Activated CD8-positive, alpha-beta T cell treated with anti-CD3 and anti-CD28 coated beads for 36 hours (primary cell): ENCODE measurements around the gene USP35. TPM values are rescaled to one million over a fixed set of nuclear protein-coding genes. Genes with fewer than 3 reads are reported as not detected.

Experiments
- ATAC-seq: fragments of 200-7000 bp; cut with Tn5 transposase; one replicate; pipeline ENCODE4 v1.10.0; 2021; ENCODE audit warnings: mild to moderate bottlenecking, moderate library complexity
- CTCF ChIA-PET: fragments of 350-600 bp; sonication (Branson Sonifier 250); formaldehyde crosslinking; loops from one replicate; lab custom pipeline; 2021; ENCODE audit warnings: antibody characterized with exemption; lab: Charles Lee
- POLR2A ChIA-PET: fragments of 350-600 bp; sonication (Branson Sonifier 250); formaldehyde crosslinking; loops from one replicate; lab custom pipeline; 2021; ENCODE audit warnings: antibody characterized with exemption; lab: Charles Lee
- DNase-seq: peaks from one replicate; pipeline ENCODE4 v3.0.0-alpha.2; 2020
- H3K27ac Mint-ChIP-seq: one replicate; pipeline ENCODE4 v1.8.0; 2021; ENCODE audit warnings: mild to moderate bottlenecking, mixed read lengths
- H3K27me3 Mint-ChIP-seq: one replicate; pipeline ENCODE4 v1.8.0; 2021; ENCODE audit warnings: mixed read lengths
- H3K36me3 Mint-ChIP-seq: one replicate; pipeline ENCODE4 v1.8.0; 2021; ENCODE audit warnings: low read depth, mixed read lengths
- H3K4me1 Mint-ChIP-seq: one replicate; pipeline ENCODE4 v1.8.0; 2021; ENCODE audit warnings: low read depth, mixed read lengths
- H3K4me3 Mint-ChIP-seq: one replicate; pipeline ENCODE4 v1.8.0; 2021; ENCODE audit warnings: mild to moderate bottlenecking, moderate library complexity, mixed read lengths
- H3K9me3 Mint-ChIP-seq: one replicate; pipeline ENCODE4 v1.8.0; 2021; ENCODE audit warnings: mixed read lengths
- CTCF ChIP-seq: fragments of 200-600 bp; IDR thresholded peaks from one replicate; pipeline ENCODE4 v1.8.0; 2022; ENCODE audit warnings: antibody characterized with exemption, mild to moderate bottlenecking
- intact Hi-C: fragments of 100-400 bp; cut with micrococcal nuclease; formaldehyde crosslinking; loops from one replicate; pipeline ENCODE4 v1.10.0; 2022
- total RNA-seq, 2 experiments: library from RNA; stranded (reverse); gene quantifications; one replicate each; pipeline ENCODE4 v1.2.3, GENCODE V29; 2021

The USP35 gene
- total RNA-seq, 2 experiments from 2014 or later = 6.8 to 7.7 TPM

- CTCF ChIA-PET = interaction anchor here (1.1 kb wide), 1 partner anchor 29 kb away, joined by 3 read pairs; no protein-coding TSS in a partner anchor
- intact Hi-C loops = no loop called here
- Mint-ChIP-seq H3K9me3 (no peaks in the 10 kb centered on the region), H3K4me3 (no peak overlapping the region), H3K27me3 (no peaks in the 10 kb centered on the region), H3K36me3 (no peaks in the 10 kb centered on the region), H3K27ac (no peak overlapping the region), H3K4me1 (no peaks in the 10 kb centered on the region)
- DNase-seq (no peak), ATAC-seq (no peak)
- no peak for TF ChIP-seq CTCF
- POLR2A ChIA-PET = interaction anchor here (1.6 kb wide), 1 partner anchor 17 kb away, joined by 3 read pairs; no protein-coding TSS in a partner anchor
These were observed 68.9 kb downstream of the USP35 start for GRCh38 chr11:78257654-78258053.

- no peak for TF ChIP-seq CTCF
- intact Hi-C loops = no loop called here
- H3K4me1 Mint-ChIP-seq = no peaks in the 10 kb centered on the region
- POLR2A ChIA-PET = no interaction called here
- H3K27me3 Mint-ChIP-seq = no peaks in the 10 kb centered on the region
- no peak overlapping the region for H3K4me3 Mint-ChIP-seq
- no peaks in the 10 kb centered on the region for H3K9me3 Mint-ChIP-seq
- DNase-seq = no peak
- ATAC-seq = no peak
- CTCF ChIA-PET = no interaction called here
- no peaks in the 10 kb centered on the region for H3K36me3 Mint-ChIP-seq
- no peak overlapping the region for H3K27ac Mint-ChIP-seq
These were observed 71.2 kb downstream of the USP35 start for GRCh38 chr11:78259777-78260487.

DNA sequence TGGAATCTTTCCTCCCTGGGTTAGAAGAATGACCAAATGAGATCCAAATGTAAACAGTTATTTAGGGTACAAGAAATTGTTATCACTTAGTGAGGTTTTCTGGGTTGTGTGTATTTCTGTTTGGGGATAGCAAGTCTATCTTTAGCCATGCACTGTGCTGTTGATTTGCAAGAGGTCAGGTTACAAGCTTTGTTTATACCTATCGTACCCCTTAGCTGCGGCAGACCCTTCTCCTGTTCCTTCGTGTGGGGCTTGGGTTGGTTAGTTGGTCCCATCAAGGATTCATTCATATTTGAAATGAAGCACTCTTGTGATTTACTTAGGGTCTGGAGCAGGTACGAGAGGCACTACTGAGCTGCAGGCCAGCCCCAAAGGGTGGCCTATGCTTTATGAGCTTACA, 72.6 kb downstream of the USP35 start:
- no peaks in the 10 kb centered on the region for H3K36me3 Mint-ChIP-seq
- no peak for ATAC-seq
- no peaks in the 10 kb centered on the region for H3K4me1 Mint-ChIP-seq
- TF ChIP-seq CTCF = no peak
- peaks cover 1% of the 10 kb centered on the region for H3K27me3 Mint-ChIP-seq
- no peak overlapping the region for H3K27ac Mint-ChIP-seq
- POLR2A ChIA-PET = no interaction called here
- intact Hi-C loops = no loop called here
- no peak overlapping the region for H3K4me3 Mint-ChIP-seq
- CTCF ChIA-PET = no interaction called here
- no peaks in the 10 kb centered on the region for H3K9me3 Mint-ChIP-seq
- DNase-seq = no peak

GRCh38 chr11:78261828-78262227, 73.1 kb downstream of the USP35 start:
- Mint-ChIP-seq H3K27ac (no peak overlapping the region), H3K36me3 (no peaks in the 10 kb centered on the region), H3K27me3 (peaks cover 1% of the 10 kb centered on the region), H3K4me3 (no peak overlapping the region), H3K4me1 (no peaks in the 10 kb centered on the region), H3K9me3 (no peaks in the 10 kb centered on the region)
- TF ChIP-seq CTCF = no peak
- CTCF ChIA-PET = no interaction called here
- intact Hi-C loops = no loop called here
- DNase-seq (no peak), ATAC-seq (no peak)
- POLR2A ChIA-PET = no interaction called here

DNA sequence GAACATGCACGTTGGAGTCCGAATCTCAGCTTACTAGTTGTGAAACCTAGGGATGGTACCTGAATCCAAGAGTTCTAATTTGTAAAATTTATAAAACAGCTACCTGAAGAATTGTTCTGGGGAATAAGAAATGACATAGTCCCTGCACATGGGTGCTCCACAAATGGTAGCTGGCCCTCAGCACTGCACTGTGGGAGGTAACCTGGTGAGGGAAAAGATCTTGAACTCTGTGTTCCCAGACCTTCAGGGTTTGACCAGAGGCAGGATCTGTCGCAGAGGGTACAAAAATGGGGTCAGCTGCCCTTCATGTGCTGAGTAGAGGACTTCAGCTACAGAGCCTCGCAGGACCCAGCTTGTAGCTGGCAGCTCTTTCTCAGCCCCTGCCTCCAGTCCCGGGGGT, 73.5 kb downstream of the USP35 start:
- CTCF ChIA-PET = no interaction called here
- H3K4me1 Mint-ChIP-seq = no peaks in the 10 kb centered on the region
- no peaks in the 10 kb centered on the region for H3K36me3 Mint-ChIP-seq
- TF ChIP-seq CTCF = no peak
- ATAC-seq = no peak
- no peaks in the 10 kb centered on the region for H3K9me3 Mint-ChIP-seq
- intact Hi-C loops = no loop called here
- no peak for DNase-seq
- H3K27ac Mint-ChIP-seq = no peak overlapping the region
- POLR2A ChIA-PET = no interaction called here
- H3K27me3 Mint-ChIP-seq = peaks cover 1% of the 10 kb centered on the region
- H3K4me3 Mint-ChIP-seq = no peak overlapping the region
